ENCODE results near the gene FGFR4.

DNA sequence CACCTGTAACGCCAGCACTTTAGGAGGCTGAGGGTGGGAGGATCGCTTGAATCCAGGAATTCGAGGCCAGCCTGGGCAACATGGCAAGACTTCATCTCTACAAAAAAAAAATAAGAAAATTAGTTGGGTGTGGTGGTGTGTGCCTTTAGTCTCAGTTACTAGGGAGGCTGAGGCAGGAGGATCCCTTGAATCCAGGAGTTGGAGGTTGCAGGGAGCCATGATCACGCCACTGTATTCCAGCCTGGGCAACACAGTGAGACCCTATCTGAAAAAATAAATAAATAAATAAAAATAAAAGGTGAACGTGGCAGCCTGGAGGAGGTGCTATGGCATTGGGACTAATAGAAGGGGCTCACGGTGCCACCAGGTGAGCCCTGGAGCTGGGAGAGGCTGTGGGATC, 7.1 kb downstream of the FGFR4 start:
- TF ChIP-seq, protein P1, sequence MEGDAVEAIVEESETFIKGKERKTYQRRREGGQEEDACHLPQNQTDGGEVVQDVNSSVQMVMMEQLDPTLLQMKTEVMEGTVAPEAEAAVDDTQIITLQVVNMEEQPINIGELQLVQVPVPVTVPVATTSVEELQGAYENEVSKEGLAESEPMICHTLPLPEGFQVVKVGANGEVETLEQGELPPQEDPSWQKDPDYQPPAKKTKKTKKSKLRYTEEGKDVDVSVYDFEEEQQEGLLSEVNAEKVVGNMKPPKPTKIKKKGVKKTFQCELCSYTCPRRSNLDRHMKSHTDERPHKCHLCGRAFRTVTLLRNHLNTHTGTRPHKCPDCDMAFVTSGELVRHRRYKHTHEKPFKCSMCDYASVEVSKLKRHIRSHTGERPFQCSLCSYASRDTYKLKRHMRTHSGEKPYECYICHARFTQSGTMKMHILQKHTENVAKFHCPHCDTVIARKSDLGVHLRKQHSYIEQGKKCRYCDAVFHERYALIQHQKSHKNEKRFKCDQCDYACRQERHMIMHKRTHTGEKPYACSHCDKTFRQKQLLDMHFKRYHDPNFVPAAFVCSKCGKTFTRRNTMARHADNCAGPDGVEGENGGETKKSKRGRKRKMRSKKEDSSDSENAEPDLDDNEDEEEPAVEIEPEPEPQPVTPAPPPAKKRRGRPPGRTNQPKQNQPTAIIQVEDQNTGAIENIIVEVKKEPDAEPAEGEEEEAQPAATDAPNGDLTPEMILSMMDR (conservative IDR thresholded peaks at IDR 0.05): no peak
- no peak for TF ChIP-seq ZFX (IDR thresholded peaks at IDR 0.05)

All from C4-2B (cell line).